GM23338 (cell line): ENCODE measurements around the gene NCAPD2. TPM values are rescaled to one million over a fixed set of nuclear protein-coding genes. Genes with fewer than 3 reads are reported as not detected.
A peak's percentile ranks its signal among the peaks of the same experiment; 100 is the strongest.

Experiments
- ATAC-seq: fragments of 200-7000 bp; cut with Tn5 transposase; 3 replicates; pipeline ENCODE4 v1.9.1; 2020
- DNase-seq: peaks from one replicate; pipeline ENCODE4 v3.0.0-alpha.2; 2015; ENCODE audit warnings: low spot score
- H2AFZ ChIP-seq: fragments of 200-600 bp; sonication (generic); 2 replicates; pipeline ENCODE4 v1.8.0; 2016; ENCODE audit warnings: antibody characterized with exemption, mild to moderate bottlenecking, moderate library complexity
- H3F3A ChIP-seq: fragments of 200-600 bp; sonication (generic); replicated peaks from 2 replicates; pipeline ENCODE4 v1.8.0; 2017; ENCODE audit warnings: antibody characterized with exemption, mixed run types, low read depth
- H3K27ac ChIP-seq: fragments of 200-600 bp; sonication (generic); 2 replicates; pipeline ENCODE4 v1.6.1; 2016; ENCODE audit warnings: low read depth
- H3K27me3 ChIP-seq: fragments of 200-600 bp; sonication (generic); 2 replicates; pipeline ENCODE4 v1.8.0; 2016; ENCODE audit warnings: mild to moderate bottlenecking, mixed run types, moderate library complexity; ENCODE audit not compliant: insufficient read depth
- H3K36me3 ChIP-seq: fragments of 200-600 bp; sonication (generic); 2 replicates; pipeline ENCODE4 v1.8.0; 2016; ENCODE audit warnings: mild to moderate bottlenecking; ENCODE audit not compliant: insufficient read depth
- H3K4me1 ChIP-seq: fragments of 200-600 bp; sonication (generic); 2 replicates; pipeline ENCODE4 v1.8.0; 2016; ENCODE audit warnings: mild to moderate bottlenecking, moderate library complexity; ENCODE audit not compliant: insufficient read depth
- H3K4me2 ChIP-seq: fragments of 200-600 bp; sonication (generic); 2 replicates; pipeline ENCODE4 v1.7.1; 2017; ENCODE audit warnings: mixed run types
- H3K4me3 ChIP-seq: fragments of 200-600 bp; sonication (generic); 2 replicates; pipeline ENCODE4 v1.6.1; 2016; ENCODE audit warnings: mixed run types
- H3K79me2 ChIP-seq: fragments of 200-600 bp; sonication (generic); replicated peaks from 2 replicates; pipeline ENCODE4 v1.8.0; 2017; ENCODE audit warnings: mild to moderate bottlenecking; ENCODE audit not compliant: insufficient read depth
- H3K9me2 ChIP-seq: fragments of 200-600 bp; sonication (generic); 2 replicates; pipeline ENCODE4 v1.8.0; 2017; ENCODE audit not compliant: insufficient read depth
- H4K20me1 ChIP-seq: fragments of 200-600 bp; sonication (generic); replicated peaks from 2 replicates; pipeline ENCODE4 v1.8.0; 2017; ENCODE audit warnings: mild to moderate bottlenecking; ENCODE audit not compliant: insufficient read depth
- H3K27ac Mint-ChIP-seq: 2 replicates; pipeline ENCODE4 v1.8.0; 2020; ENCODE audit warnings: inconsistent platforms, mild to moderate bottlenecking, moderate library complexity, mixed read lengths
- H3K27me3 Mint-ChIP-seq: 3 replicates; pipeline ENCODE4 v1.8.0; 2022; ENCODE audit warnings: low read depth, mild to moderate bottlenecking, moderate library complexity, mixed read lengths, inconsistent platforms; ENCODE audit not compliant: insufficient read depth, poor library complexity
- H3K36me3 Mint-ChIP-seq: 3 replicates; pipeline ENCODE4 v1.8.0; 2021; ENCODE audit warnings: low read depth, mild to moderate bottlenecking, inconsistent platforms, moderate library complexity, mixed read lengths
- H3K4me1 Mint-ChIP-seq: 3 replicates; pipeline ENCODE4 v1.8.0; 2020; ENCODE audit warnings: mild to moderate bottlenecking, inconsistent platforms, mixed read lengths
- H3K4me3 Mint-ChIP-seq: 3 replicates; pipeline ENCODE4 v1.8.0; 2021; ENCODE audit warnings: moderate library complexity, mild to moderate bottlenecking, inconsistent platforms, mixed read lengths
- H3K9me3 Mint-ChIP-seq: 3 replicates; pipeline ENCODE4 v1.8.0; 2020; ENCODE audit warnings: moderate library complexity, mild to moderate bottlenecking, inconsistent platforms, mixed read lengths
- CREB1 ChIP-seq: fragments of 250-450 bp; sonication (Bioruptor Pico); IDR thresholded peaks from 2 replicates; pipeline ENCODE4 v1.5.0; 2020; ENCODE audit warnings: low read depth, mild to moderate bottlenecking, moderate library complexity
- CTCF ChIP-seq, 2 experiments: fragments of 200-600 bp in 1 of 2; sonication (generic) in 1 of 2; conservative IDR thresholded peaks; 2 replicates each; pipeline versions ENCODE4 v1.5.1 to v1.6.1; 2016 to 2017; ENCODE audit warnings: antibody characterized with exemption in 2 of 2, low read depth in 2 of 2, mild to moderate bottlenecking in 2 of 2, moderate library complexity in 1 of 2
- EZH2 ChIP-seq: fragments of 200-600 bp; sonication (generic); IDR thresholded peaks from one replicate; pipeline ENCODE4 v1.8.0; 2017; ENCODE audit warnings: antibody characterized with exemption, mild to moderate bottlenecking, low read depth; ENCODE audit not compliant: unreplicated experiment
- JUNB ChIP-seq: IDR thresholded peaks from one replicate; pipeline ENCODE4 v1.6.1; 2016; ENCODE audit warnings: antibody characterized with exemption; ENCODE audit not compliant: unreplicated experiment
- POLR2AphosphoS5 ChIP-seq: IDR thresholded peaks from 2 replicates; pipeline ENCODE4 v1.6.1; 2016; ENCODE audit warnings: antibody characterized with exemption, low read depth
- STAT1 ChIP-seq: IDR thresholded peaks from one replicate; pipeline ENCODE4 v1.6.1; 2016; ENCODE audit warnings: antibody characterized with exemption; ENCODE audit not compliant: unreplicated experiment
- ZNF114 ChIP-seq: fragments of 250-450 bp; sonication (Bioruptor Pico); IDR thresholded peaks from 2 replicates; pipeline ENCODE4 v1.5.0; 2020; ENCODE audit warnings: mild to moderate bottlenecking, moderate library complexity
- ZNF462 ChIP-seq: fragments of 250-450 bp; sonication (Bioruptor Pico); IDR thresholded peaks from 2 replicates; pipeline ENCODE4 v1.5.0; 2020; ENCODE audit warnings: mild to moderate bottlenecking, moderate library complexity
- polyA plus RNA-seq: library from polyadenylated mRNA; unstranded; fragments of >200 nt; fragmentation: Nextera tagmentation; extraction: Ambion mirVana; gene quantifications from 2 replicates; pipeline ENCODE4 v1.2.1, GENCODE V29; 2016
- total RNA-seq: library from RNA; depleted of rRNA; stranded (reverse); fragments of >200 nt; shearing (Covaris generic); gene quantifications from 2 replicates; pipeline ENCODE4 v1.2.3, GENCODE V29; 2014
- TF ChIP-seq, protein P1 (sequence below): IDR thresholded peaks from 2 replicates; pipeline ENCODE4 v1.6.1; 2016; ENCODE audit warnings: antibody characterized with exemption
- TF ChIP-seq, protein P2 (sequence below): IDR thresholded peaks from one replicate; pipeline ENCODE4 v1.6.1; 2018; ENCODE audit warnings: antibody characterized with exemption; ENCODE audit not compliant: unreplicated experiment

NCAPD2 gene
- total and polyA plus RNA-seq, 2 experiments from 2014 or later, result 34.2 to 217 TPM

DNA sequence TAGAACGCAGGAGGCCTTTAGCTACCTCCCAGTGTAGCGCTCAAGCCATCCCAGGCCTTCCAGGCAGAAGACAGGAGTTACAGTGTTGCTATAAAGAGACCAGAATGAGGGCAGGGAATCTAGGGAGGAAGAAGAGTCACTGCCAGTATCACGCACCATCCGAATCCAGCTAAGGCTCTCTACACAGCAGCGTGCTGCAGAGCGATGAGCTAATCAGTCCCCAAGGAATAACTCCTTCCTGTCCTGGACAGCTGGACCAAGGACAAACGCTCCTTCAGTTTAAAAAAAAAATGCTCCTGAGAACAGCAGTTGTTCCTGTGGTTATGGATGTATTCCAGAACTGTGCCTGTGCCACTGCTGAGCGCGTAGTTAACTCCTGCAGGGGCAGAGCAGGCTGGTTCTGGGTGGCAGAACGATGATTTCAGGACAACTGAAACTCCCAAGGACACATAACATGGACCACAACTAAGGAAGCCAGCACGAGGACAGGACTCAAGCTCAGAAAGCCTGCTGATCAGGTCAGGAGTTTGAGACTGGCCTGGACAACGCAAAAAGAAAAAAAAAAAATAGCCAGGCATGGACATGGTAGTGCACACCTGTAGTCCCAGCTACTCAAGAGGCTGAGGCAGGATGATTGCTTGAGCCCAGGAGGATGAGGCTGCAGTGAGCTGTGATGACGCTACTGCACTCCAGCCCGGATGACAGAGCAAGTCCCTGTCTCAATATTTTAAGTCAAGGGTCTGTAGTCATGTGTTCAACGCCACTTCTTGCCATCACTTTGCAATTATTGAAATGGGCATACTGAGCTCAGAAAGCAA is 59.4 kb downstream of the NCAPD2 start:
- Histone ChIP-seq H3K9me2 (no peaks in the 10 kb centered on the region), H3K4me1 (peaks cover 12% of the 10 kb centered on the region), H3K4me2 (peak overlapping the region; percentile 46; the same call in 1 of the 2 replicates), H2AFZ (no peak overlapping the region), H3K79me2 (peaks cover 35% of the 10 kb centered on the region), H3K27ac (no peak overlapping the region), H4K20me1 (peaks cover 24% of the 10 kb centered on the region), H3K36me3 (peaks cover 13% of the 10 kb centered on the region), H3F3A (peaks cover 18% of the 10 kb centered on the region), H3K27me3 (no peaks in the 10 kb centered on the region), H3K4me3 (0 out of 2 replicates have a peak overlapping the region, but pooled peaks have one; percentile 93)
- peak overlapping the region; percentile 34; the same call in 2 of the 3 replicates for H3K4me3 Mint-ChIP-seq
- H3K9me3 Mint-ChIP-seq, result no peaks in the 10 kb centered on the region
- TF ChIP-seq JUNB (no peak), CREB1 (no peak), STAT1 (no peak), ZNF462 (CRISPR knock-in tag) (no peak), POLR2AphosphoS5 (no peak), EZH2 (no peak), CTCF (conservative IDR thresholded peaks at IDR 0.05; ENCODE audit: low read depth in 2 of 2) (no peak), ZNF114 (no peak)
- TF ChIP-seq, protein P1, sequence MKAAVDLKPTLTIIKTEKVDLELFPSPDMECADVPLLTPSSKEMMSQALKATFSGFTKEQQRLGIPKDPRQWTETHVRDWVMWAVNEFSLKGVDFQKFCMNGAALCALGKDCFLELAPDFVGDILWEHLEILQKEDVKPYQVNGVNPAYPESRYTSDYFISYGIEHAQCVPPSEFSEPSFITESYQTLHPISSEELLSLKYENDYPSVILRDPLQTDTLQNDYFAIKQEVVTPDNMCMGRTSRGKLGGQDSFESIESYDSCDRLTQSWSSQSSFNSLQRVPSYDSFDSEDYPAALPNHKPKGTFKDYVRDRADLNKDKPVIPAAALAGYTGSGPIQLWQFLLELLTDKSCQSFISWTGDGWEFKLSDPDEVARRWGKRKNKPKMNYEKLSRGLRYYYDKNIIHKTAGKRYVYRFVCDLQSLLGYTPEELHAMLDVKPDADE, result no peak
- TF ChIP-seq, protein P2, sequence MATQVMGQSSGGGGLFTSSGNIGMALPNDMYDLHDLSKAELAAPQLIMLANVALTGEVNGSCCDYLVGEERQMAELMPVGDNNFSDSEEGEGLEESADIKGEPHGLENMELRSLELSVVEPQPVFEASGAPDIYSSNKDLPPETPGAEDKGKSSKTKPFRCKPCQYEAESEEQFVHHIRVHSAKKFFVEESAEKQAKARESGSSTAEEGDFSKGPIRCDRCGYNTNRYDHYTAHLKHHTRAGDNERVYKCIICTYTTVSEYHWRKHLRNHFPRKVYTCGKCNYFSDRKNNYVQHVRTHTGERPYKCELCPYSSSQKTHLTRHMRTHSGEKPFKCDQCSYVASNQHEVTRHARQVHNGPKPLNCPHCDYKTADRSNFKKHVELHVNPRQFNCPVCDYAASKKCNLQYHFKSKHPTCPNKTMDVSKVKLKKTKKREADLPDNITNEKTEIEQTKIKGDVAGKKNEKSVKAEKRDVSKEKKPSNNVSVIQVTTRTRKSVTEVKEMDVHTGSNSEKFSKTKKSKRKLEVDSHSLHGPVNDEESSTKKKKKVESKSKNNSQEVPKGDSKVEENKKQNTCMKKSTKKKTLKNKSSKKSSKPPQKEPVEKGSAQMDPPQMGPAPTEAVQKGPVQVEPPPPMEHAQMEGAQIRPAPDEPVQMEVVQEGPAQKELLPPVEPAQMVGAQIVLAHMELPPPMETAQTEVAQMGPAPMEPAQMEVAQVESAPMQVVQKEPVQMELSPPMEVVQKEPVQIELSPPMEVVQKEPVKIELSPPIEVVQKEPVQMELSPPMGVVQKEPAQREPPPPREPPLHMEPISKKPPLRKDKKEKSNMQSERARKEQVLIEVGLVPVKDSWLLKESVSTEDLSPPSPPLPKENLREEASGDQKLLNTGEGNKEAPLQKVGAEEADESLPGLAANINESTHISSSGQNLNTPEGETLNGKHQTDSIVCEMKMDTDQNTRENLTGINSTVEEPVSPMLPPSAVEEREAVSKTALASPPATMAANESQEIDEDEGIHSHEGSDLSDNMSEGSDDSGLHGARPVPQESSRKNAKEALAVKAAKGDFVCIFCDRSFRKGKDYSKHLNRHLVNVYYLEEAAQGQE, result no peak
- H3K27me3 Mint-ChIP-seq, result peaks cover 22% of the 10 kb centered on the region
- ATAC-seq (no peak), DNase-seq (no peak)
- peak overlapping the region; percentile 77; the same call in 1 of the 2 replicates for H3K27ac Mint-ChIP-seq
- H3K4me1 Mint-ChIP-seq, result peaks cover 35% of the 10 kb centered on the region
- H3K36me3 Mint-ChIP-seq, result peaks cover 36% of the 10 kb centered on the region
